Measurements from ENCODE around the gene SEMA4A.

Gene SEMA4A

DNA sequence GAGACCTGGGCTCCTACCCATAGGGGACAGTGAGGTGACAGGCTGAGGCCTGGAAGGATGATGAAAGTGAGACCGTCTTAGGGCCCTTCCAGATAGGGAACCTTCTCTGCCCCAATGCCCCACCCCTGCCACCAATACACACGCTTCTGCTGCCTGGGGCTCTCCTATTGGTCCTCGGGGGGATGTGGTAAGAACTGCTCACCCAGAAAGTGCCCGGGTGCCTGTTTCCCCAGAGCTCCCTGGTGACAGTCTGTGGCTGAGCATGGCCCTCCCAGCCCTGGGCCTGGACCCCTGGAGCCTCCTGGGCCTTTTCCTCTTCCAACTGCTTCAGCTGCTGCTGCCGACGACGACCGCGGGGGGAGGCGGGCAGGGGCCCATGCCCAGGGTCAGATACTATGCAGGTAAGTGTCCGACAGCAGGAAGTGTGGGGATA lies 948 bp downstream of the SEMA4A start:
- intact Hi-C loops (cut with micrococcal nuclease) = loop anchor here (1.0 kb wide), 1 partner anchor 8 kb away; no protein-coding TSS in a partner anchor
- Mint-ChIP-seq H3K36me3 (ENCODE audit: low read depth) (peaks cover 53% of the 10 kb centered on the region), H3K27ac (peak overlapping the region; percentile 98), H3K9me3 (no peaks in the 10 kb centered on the region), H3K27me3 (no peaks in the 10 kb centered on the region), H3K4me1 (ENCODE audit: low read depth) (peaks cover 97% of the 10 kb centered on the region), H3K4me3 (peak overlapping the region; percentile 93)

- H3K27me3 Mint-ChIP-seq = no peaks in the 10 kb centered on the region
- peak overlapping the region; percentile 93 for H3K4me3 Mint-ChIP-seq
- H3K27ac Mint-ChIP-seq = peak overlapping the region; percentile 98
- H3K36me3 Mint-ChIP-seq (ENCODE audit: low read depth) = peaks cover 69% of the 10 kb centered on the region
- H3K4me1 Mint-ChIP-seq (ENCODE audit: low read depth) = peaks cover 97% of the 10 kb centered on the region
- no peaks in the 10 kb centered on the region for H3K9me3 Mint-ChIP-seq
- intact Hi-C loops (cut with micrococcal nuclease) = no loop called here
Measured at GRCh38 chr1:156155756-156156510, 2.5 kb downstream of the SEMA4A start.

DNA sequence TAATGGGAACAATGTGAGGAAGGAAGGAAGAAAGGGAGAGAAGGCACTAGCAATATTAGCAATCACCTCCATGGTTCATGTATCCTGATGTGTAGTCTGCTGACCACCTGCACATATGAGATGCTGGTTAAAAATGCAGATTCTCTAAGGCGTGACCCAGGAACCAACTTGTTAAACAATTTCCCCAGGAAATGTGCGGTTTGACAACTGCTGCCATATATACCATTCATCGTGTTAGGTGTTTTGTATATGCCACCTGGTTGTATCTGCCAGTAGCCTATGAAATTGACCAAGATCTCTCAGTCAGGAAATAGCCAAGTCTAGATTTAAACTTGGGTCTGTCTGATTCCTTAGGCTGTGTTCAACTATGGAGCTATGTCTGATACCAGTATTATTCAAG lies 4.1 kb downstream of the SEMA4A start:
- peak overlapping the region; percentile 91 for H3K27ac Mint-ChIP-seq
- peaks cover 96% of the 10 kb centered on the region for H3K4me1 Mint-ChIP-seq (ENCODE audit: low read depth)
- H3K36me3 Mint-ChIP-seq (ENCODE audit: low read depth) = peaks cover 85% of the 10 kb centered on the region
- H3K4me3 Mint-ChIP-seq = peak overlapping the region; percentile 44
- no peaks in the 10 kb centered on the region for H3K27me3 Mint-ChIP-seq
- intact Hi-C loops (cut with micrococcal nuclease) = no loop called here
- H3K9me3 Mint-ChIP-seq = no peaks in the 10 kb centered on the region

DNA sequence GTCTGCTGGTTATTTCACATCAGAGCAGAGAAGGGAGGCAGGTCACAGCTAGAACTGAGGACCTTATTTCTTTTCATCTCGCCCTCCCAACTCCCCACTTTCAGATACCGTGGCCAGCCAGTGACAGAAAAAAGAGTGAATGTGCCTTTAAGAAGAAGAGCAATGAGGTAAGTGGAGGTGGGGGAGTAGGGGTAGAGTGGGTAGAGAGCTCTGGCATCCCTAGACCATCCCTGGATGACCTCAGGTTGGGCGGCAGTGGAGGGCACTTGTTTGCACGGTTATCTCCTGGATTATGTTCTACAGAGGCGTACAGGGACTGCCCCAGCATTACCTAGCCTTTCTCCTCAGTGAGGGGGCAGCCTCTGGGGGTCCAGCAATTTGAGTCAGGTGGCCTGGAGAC lies 4.6 kb downstream of the SEMA4A start:
- intact Hi-C loops (cut with micrococcal nuclease) = no loop called here
- Mint-ChIP-seq H3K27ac (peak overlapping the region; percentile 91), H3K36me3 (ENCODE audit: low read depth) (peaks cover 89% of the 10 kb centered on the region)

GRCh38 chr1:156160000-156160742 lies 6.8 kb downstream of the SEMA4A start:
- H3K36me3 Mint-ChIP-seq (ENCODE audit: low read depth) = peaks cover 99% of the 10 kb centered on the region
- H3K4me1 Mint-ChIP-seq (ENCODE audit: low read depth) = peaks cover 90% of the 10 kb centered on the region
- H3K4me3 Mint-ChIP-seq = peak overlapping the region; percentile 68
- H3K27me3 Mint-ChIP-seq = no peaks in the 10 kb centered on the region
- no peaks in the 10 kb centered on the region for H3K9me3 Mint-ChIP-seq
- H3K27ac Mint-ChIP-seq = peak overlapping the region; percentile 91
- intact Hi-C loops (cut with micrococcal nuclease) = no loop called here

More for the DNA sequence above, 4.6 kb downstream of the SEMA4A start:
- peaks cover 96% of the 10 kb centered on the region for H3K4me1 Mint-ChIP-seq (ENCODE audit: low read depth)
- no peaks in the 10 kb centered on the region for H3K9me3 Mint-ChIP-seq
- no peak overlapping the region for H3K4me3 Mint-ChIP-seq
- H3K27me3 Mint-ChIP-seq = no peaks in the 10 kb centered on the region

- H3K36me3 Mint-ChIP-seq (ENCODE audit: low read depth) = peaks cover 99% of the 10 kb centered on the region
- H3K4me1 Mint-ChIP-seq (ENCODE audit: low read depth) = peaks cover 89% of the 10 kb centered on the region
- peak overlapping the region; percentile 68 for H3K4me3 Mint-ChIP-seq
- no peaks in the 10 kb centered on the region for H3K9me3 Mint-ChIP-seq
- intact Hi-C loops (cut with micrococcal nuclease) = loop anchor here (1.0 kb wide), 1 partner anchor 9 kb away; no protein-coding TSS in a partner anchor
- H3K27ac Mint-ChIP-seq = peak overlapping the region; percentile 91
- no peaks in the 10 kb centered on the region for H3K27me3 Mint-ChIP-seq
Measured at GRCh38 chr1:156160743-156161171, 7.4 kb downstream of the SEMA4A start.

DNA sequence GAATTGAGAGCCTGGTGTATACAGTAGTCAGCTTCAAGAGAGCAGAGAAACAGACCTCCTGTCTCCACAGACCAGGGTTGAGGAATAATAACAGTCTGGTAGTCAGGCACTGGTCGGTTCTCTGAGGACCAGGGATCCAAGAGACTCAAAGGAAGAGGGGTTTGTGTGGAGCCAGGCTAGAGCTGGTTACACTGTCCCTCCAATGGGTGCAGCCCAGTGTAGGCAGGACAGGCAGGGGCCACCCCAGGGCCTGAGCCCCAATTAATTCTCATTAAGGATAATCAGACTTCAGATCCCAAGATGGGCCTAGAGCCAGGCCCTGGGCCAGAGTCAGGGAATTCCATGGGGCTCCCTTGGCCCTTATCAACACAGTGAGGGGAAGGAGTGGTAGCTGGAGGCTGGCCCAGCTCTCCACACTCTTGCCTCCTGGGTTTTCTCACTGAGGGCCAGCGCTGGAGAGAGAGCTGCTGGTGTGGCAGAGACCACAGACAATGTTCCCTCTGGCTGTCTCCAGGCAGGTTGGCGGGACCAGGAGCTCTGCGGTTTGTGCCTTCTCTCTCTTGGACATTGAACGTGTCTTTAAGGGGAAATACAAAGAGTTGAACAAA lies 9.1 kb downstream of the SEMA4A start:
- peak overlapping the region; percentile 91 for H3K27ac Mint-ChIP-seq
- no peak overlapping the region for H3K4me3 Mint-ChIP-seq
- H3K9me3 Mint-ChIP-seq = no peaks in the 10 kb centered on the region
- intact Hi-C loops (cut with micrococcal nuclease) = no loop called here
- peaks cover 77% of the 10 kb centered on the region for H3K4me1 Mint-ChIP-seq (ENCODE audit: low read depth)
- no peaks in the 10 kb centered on the region for H3K27me3 Mint-ChIP-seq
- H3K36me3 Mint-ChIP-seq (ENCODE audit: low read depth) = peaks cover 99% of the 10 kb centered on the region

GRCh38 chr1:156163712-156164111 lies 10.3 kb downstream of the SEMA4A start:
- Mint-ChIP-seq H3K4me1 (ENCODE audit: low read depth) (peaks cover 74% of the 10 kb centered on the region), H3K27ac (peak overlapping the region; percentile 91), H3K9me3 (no peaks in the 10 kb centered on the region), H3K27me3 (no peaks in the 10 kb centered on the region), H3K36me3 (ENCODE audit: low read depth) (peaks cover 99% of the 10 kb centered on the region), H3K4me3 (no peak overlapping the region)
- intact Hi-C loops (cut with micrococcal nuclease) = no loop called here

- peaks cover 99% of the 10 kb centered on the region for H3K36me3 Mint-ChIP-seq (ENCODE audit: low read depth)
- no peaks in the 10 kb centered on the region for H3K9me3 Mint-ChIP-seq
- intact Hi-C loops (cut with micrococcal nuclease) = no loop called here
- peaks cover 69% of the 10 kb centered on the region for H3K4me1 Mint-ChIP-seq (ENCODE audit: low read depth)
- H3K4me3 Mint-ChIP-seq = no peak overlapping the region
- H3K27ac Mint-ChIP-seq = peak overlapping the region; percentile 91
- H3K27me3 Mint-ChIP-seq = no peaks in the 10 kb centered on the region
Measured at GRCh38 chr1:156164125-156164831, 10.9 kb downstream of the SEMA4A start.

DNA sequence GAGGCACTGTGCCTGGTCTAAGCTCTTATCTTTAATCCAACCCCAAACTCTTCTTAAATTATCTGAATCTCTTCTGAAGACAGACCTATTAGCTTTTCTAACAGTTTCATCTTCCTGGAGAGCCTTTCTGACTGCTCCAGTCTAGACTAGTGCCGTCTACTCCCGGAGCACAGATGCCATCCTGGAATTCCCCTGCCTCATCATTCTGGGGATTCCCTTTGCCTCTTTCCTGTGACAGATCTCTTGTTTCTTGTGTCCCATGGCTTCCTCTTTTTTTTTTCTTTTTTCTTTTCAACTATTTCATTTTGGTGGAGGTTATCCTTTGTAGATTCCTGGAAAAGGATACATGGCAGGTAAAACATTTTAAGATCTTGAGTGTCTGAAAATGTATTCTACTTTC lies 11.7 kb downstream of the SEMA4A start:
- Mint-ChIP-seq H3K36me3 (ENCODE audit: low read depth) (peaks cover 99% of the 10 kb centered on the region), H3K4me3 (peak overlapping the region; percentile 39)
- intact Hi-C loops (cut with micrococcal nuclease) = no loop called here

DNA sequence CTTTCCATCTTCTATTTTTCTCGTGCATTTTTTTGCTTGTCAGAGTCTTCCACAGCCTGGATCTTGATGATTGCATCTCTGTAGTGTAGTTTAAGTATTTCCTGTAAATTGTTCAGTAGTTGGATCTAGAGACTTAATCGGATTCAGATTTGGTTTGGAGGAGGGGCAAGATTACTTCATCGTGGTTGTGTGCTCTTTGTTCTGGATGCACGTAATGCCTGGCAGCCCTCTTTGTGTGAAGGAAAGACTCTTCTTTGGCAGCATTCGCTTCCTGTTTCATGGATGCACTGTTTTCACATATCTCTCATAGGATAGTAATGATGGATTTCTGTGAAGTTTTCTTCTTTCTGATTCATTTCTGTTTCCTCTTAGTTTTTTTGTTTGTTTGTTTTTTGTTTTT lies 14.2 kb downstream of the SEMA4A start:
- peak overlapping the region; percentile 23 for H3K27ac Mint-ChIP-seq
- peaks cover 99% of the 10 kb centered on the region for H3K36me3 Mint-ChIP-seq (ENCODE audit: low read depth)
- peaks cover 37% of the 10 kb centered on the region for H3K4me1 Mint-ChIP-seq (ENCODE audit: low read depth)
- H3K9me3 Mint-ChIP-seq = no peaks in the 10 kb centered on the region
- intact Hi-C loops (cut with micrococcal nuclease) = no loop called here
- H3K4me3 Mint-ChIP-seq = no peak overlapping the region
- H3K27me3 Mint-ChIP-seq = no peaks in the 10 kb centered on the region

More for the DNA sequence above, 11.7 kb downstream of the SEMA4A start:
- Mint-ChIP-seq H3K27me3 (no peaks in the 10 kb centered on the region), H3K27ac (peak overlapping the region; percentile 91), H3K9me3 (no peaks in the 10 kb centered on the region), H3K4me1 (ENCODE audit: low read depth) (peaks cover 61% of the 10 kb centered on the region)

- intact Hi-C loops (cut with micrococcal nuclease) = no loop called here
- Mint-ChIP-seq H3K36me3 (ENCODE audit: low read depth) (peaks cover 100% of the 10 kb centered on the region), H3K27me3 (no peaks in the 10 kb centered on the region), H3K27ac (peak overlapping the region; percentile 19), H3K4me1 (ENCODE audit: low read depth) (peaks cover 23% of the 10 kb centered on the region), H3K9me3 (no peaks in the 10 kb centered on the region), H3K4me3 (no peak overlapping the region)
Measured at GRCh38 chr1:156172696-156173470, 19.5 kb downstream of the SEMA4A start.

Measured in dendritic cell treated with granulocyte-macrophage colony-stimulating factor and Interleukin-4, amounts not matched to agents 40 ng/mL and 50 ng/mL, for 4 days (primary cell).